ENCODE results near the gene ITPR2.
"Not testable (repeated sequence)": the region's sequence is repeated elsewhere in the genome, so short reads cannot be mapped to it uniquely, and the experiment has no call there.

The ITPR2 gene

GRCh38 chr12:26750531-26751175 is 82.3 kb downstream of the ITPR2 start:
- DNase-seq: no peak

- no peak for DNase-seq
These were observed 83.2 kb downstream of the ITPR2 start for GRCh38 chr12:26749781-26750180.

- DNase-seq: no peak
These were observed 84.1 kb downstream of the ITPR2 start for GRCh38 chr12:26748741-26749431.

- DNase-seq: no peak
These were observed 84.6 kb downstream of the ITPR2 start for GRCh38 chr12:26748412-26748740.

GRCh38 chr12:26746121-26746714 is 86.8 kb downstream of the ITPR2 start:
- DNase-seq: no peak

- DNase-seq: no peak
These were observed 88.1 kb downstream of the ITPR2 start for GRCh38 chr12:26744697-26745440.

- DNase-seq: no peak
These were observed 88.9 kb downstream of the ITPR2 start for GRCh38 chr12:26744042-26744626.

GRCh38 chr12:26741584-26742227 is 91.3 kb downstream of the ITPR2 start:
- DNase-seq: no peak

- DNase-seq: no peak
These were observed 92.0 kb downstream of the ITPR2 start for GRCh38 chr12:26740991-26741390.

- DNase-seq: no peak
These were observed 92.6 kb downstream of the ITPR2 start for GRCh38 chr12:26740348-26740747.

GRCh38 chr12:26737487-26738030 is 95.4 kb downstream of the ITPR2 start:
- no peak for DNase-seq

GRCh38 chr12:26736563-26737486 is 96.2 kb downstream of the ITPR2 start:
- no peak for DNase-seq

- DNase-seq: no peak
These were observed 97.8 kb downstream of the ITPR2 start for GRCh38 chr12:26735249-26735639.

GRCh38 chr12:26734510-26735248 is 98.3 kb downstream of the ITPR2 start:
- DNase-seq: no peak

GRCh38 chr12:26732005-26732908 is 100.7 kb downstream of the ITPR2 start:
- DNase-seq: no peak

GRCh38 chr12:26730481-26731350 is 102.3 kb downstream of the ITPR2 start:
- no peak for DNase-seq

GRCh38 chr12:26729137-26729671 is 103.8 kb downstream of the ITPR2 start:
- not testable (repeated sequence) for DNase-seq

All from activated naive CD4-positive, alpha-beta T cell treated with Interleukin-2 at 50 U/mL for 16 hours (primary cell).